Measurements from ENCODE around the gene ERN2.

Gene ERN2

GRCh38 chr16:23716484-23716883 lies 3.5 kb upstream of the ERN2 start:
- DNase-seq: no peak

- no peak for DNase-seq
Observed at GRCh38 chr16:23711785-23712184, 1.2 kb downstream of the ERN2 start.

GRCh38 chr16:23710504-23710903 lies 2.5 kb downstream of the ERN2 start:
- DNase-seq: no peak

- no peak for DNase-seq
Observed at GRCh38 chr16:23710008-23710407, 3.0 kb downstream of the ERN2 start.

- DNase-seq: no peak
Observed at GRCh38 chr16:23709536-23709935, 3.5 kb downstream of the ERN2 start.

GRCh38 chr16:23706439-23706838 lies 6.6 kb downstream of the ERN2 start:
- DNase-seq: no peak

- DNase-seq: no peak
Observed at GRCh38 chr16:23705517-23705902, 7.5 kb downstream of the ERN2 start.

- DNase-seq: no peak
Observed at GRCh38 chr16:23704772-23705516, 8.1 kb downstream of the ERN2 start.

- DNase-seq: no peak
Observed at GRCh38 chr16:23702951-23703350, 10.1 kb downstream of the ERN2 start.

GRCh38 chr16:23701045-23701444 lies 12.0 kb downstream of the ERN2 start:
- DNase-seq: no peak

- no peak for DNase-seq
Observed at GRCh38 chr16:23700509-23700908, 12.5 kb downstream of the ERN2 start.

- no peak for DNase-seq
Observed at GRCh38 chr16:23700093-23700492, 12.9 kb downstream of the ERN2 start.

GRCh38 chr16:23699100-23699499 lies 13.9 kb downstream of the ERN2 start:
- DNase-seq: no peak

GRCh38 chr16:23695756-23696155 lies 17.3 kb downstream of the ERN2 start:
- DNase-seq: no peak

GRCh38 chr16:23694644-23695373 lies 18.2 kb downstream of the ERN2 start:
- no peak for DNase-seq

- DNase-seq: no peak
Observed at GRCh38 chr16:23694265-23694643, 18.8 kb downstream of the ERN2 start.

GRCh38 chr16:23692190-23692837 lies 20.7 kb downstream of the ERN2 start:
- DNase-seq: no peak

GRCh38 chr16:23691483-23692189 lies 21.4 kb downstream of the ERN2 start:
- no peak for DNase-seq

GRCh38 chr16:23690771-23691482 lies 22.1 kb downstream of the ERN2 start:
- no peak for DNase-seq

GRCh38 chr16:23689442-23690187 lies 23.4 kb downstream of the ERN2 start:
- no peak for DNase-seq

GRCh38 chr16:23687034-23687808 lies 25.8 kb downstream of the ERN2 start:
- DNase-seq: no peak
